ENCODE measurements around the gene UNC45B.
"Not testable (repeated sequence)": the region's sequence is repeated elsewhere in the genome, so short reads cannot be mapped to it uniquely, and the experiment has no call there.

The UNC45B gene

GRCh38 chr17:35141681-35142466 lies 5.7 kb upstream of the UNC45B start, which contains the start of gene NLE1:
NLE1 (minus strand) TSS chr17:35142303; CDS start chr17:35142275, 28 bp downstream.
- DNase-seq (ENCODE audit: low spot score): peak; percentile 88

GRCh38 chr17:35142467-35142796 lies 5.2 kb upstream of the UNC45B start:
- DNase-seq (ENCODE audit: low spot score): no peak

GRCh38 chr17:35144840-35145239 lies 2.8 kb upstream of the UNC45B start:
- DNase-seq (ENCODE audit: low spot score): no peak

GRCh38 chr17:35146214-35146833 lies 1.3 kb upstream of the UNC45B start:
- no peak for DNase-seq (ENCODE audit: low spot score)

GRCh38 chr17:35148144-35148543 lies 527 bp downstream of the UNC45B start:
- DNase-seq (ENCODE audit: low spot score): no peak

- DNase-seq (ENCODE audit: low spot score): no peak
These were observed 2.3 kb downstream of the UNC45B start for GRCh38 chr17:35149941-35150340.

GRCh38 chr17:35151080-35151479 lies 3.5 kb downstream of the UNC45B start:
- DNase-seq (ENCODE audit: low spot score): not testable (repeated sequence)

- DNase-seq (ENCODE audit: low spot score): no peak
These were observed 5.0 kb downstream of the UNC45B start for GRCh38 chr17:35152421-35153140.

- DNase-seq (ENCODE audit: low spot score): no peak
These were observed 6.9 kb downstream of the UNC45B start for GRCh38 chr17:35154196-35155165.

GRCh38 chr17:35155246-35155645 lies 7.6 kb downstream of the UNC45B start:
- DNase-seq (ENCODE audit: low spot score): no peak

GRCh38 chr17:35159940-35160339 lies 12.3 kb downstream of the UNC45B start:
- DNase-seq (ENCODE audit: low spot score): no peak

- DNase-seq (ENCODE audit: low spot score): no peak
These were observed 13.0 kb downstream of the UNC45B start for GRCh38 chr17:35160354-35161201.

- DNase-seq (ENCODE audit: low spot score): no peak
These were observed 13.7 kb downstream of the UNC45B start for GRCh38 chr17:35161281-35161761.

GRCh38 chr17:35162755-35163154 lies 15.1 kb downstream of the UNC45B start:
- DNase-seq (ENCODE audit: low spot score): no peak

GRCh38 chr17:35163886-35164285 lies 16.3 kb downstream of the UNC45B start:
- DNase-seq (ENCODE audit: low spot score): no peak

- DNase-seq (ENCODE audit: low spot score): no peak
These were observed 17.1 kb downstream of the UNC45B start for GRCh38 chr17:35164716-35165115.

- DNase-seq (ENCODE audit: low spot score): no peak
These were observed 18.9 kb downstream of the UNC45B start for GRCh38 chr17:35166526-35166925.

- DNase-seq (ENCODE audit: low spot score): no peak
These were observed 19.4 kb downstream of the UNC45B start for GRCh38 chr17:35167046-35167445.

GRCh38 chr17:35167666-35168065 lies 20.0 kb downstream of the UNC45B start:
- DNase-seq (ENCODE audit: low spot score): peak; percentile 32

GRCh38 chr17:35169835-35170363 lies 22.3 kb downstream of the UNC45B start:
- no peak for DNase-seq (ENCODE audit: low spot score)
